ENCODE measurements around the gene SORBS2.

The SORBS2 gene

DNA sequence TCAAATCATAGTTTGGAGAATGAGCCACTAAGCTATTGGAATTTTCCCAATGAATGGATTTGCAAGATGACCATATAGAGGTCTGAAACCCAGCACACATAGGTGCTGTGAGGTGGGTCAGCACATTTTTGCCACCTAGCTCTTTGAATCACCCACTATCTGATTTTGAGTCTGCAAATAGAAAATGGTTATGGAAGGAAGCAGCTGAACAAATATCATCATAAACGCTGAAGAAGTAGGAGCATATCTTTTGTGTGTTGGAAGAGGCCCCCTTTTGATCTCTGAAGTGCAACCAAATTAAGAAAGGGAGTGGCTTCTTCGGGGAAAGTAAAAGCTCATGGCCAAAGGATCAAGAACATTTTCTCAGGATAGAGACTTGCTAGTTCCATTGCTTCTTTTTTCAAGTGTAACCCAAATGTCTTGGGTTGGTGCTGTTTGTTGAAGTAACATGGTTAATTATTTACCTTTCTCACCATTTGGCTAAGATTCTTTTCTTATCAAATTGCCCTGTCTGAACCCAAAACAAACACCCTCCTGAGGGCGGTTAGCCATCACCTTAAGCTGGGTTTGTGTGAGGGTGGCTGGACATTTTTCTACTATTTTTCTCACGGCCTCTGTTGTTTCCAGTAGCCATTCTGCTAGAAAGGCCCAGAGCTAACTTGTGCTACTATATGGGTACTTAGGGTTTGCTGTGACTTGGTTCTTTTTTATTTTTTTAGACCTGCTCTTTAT, 18.4 kb upstream of the SORBS2 start:
- no peak for DNase-seq (ENCODE audit: low read depth)
- H3K4me3 ChIP-seq (ENCODE audit: low read length): no peak overlapping the region
- TF ChIP-seq, protein P1, sequence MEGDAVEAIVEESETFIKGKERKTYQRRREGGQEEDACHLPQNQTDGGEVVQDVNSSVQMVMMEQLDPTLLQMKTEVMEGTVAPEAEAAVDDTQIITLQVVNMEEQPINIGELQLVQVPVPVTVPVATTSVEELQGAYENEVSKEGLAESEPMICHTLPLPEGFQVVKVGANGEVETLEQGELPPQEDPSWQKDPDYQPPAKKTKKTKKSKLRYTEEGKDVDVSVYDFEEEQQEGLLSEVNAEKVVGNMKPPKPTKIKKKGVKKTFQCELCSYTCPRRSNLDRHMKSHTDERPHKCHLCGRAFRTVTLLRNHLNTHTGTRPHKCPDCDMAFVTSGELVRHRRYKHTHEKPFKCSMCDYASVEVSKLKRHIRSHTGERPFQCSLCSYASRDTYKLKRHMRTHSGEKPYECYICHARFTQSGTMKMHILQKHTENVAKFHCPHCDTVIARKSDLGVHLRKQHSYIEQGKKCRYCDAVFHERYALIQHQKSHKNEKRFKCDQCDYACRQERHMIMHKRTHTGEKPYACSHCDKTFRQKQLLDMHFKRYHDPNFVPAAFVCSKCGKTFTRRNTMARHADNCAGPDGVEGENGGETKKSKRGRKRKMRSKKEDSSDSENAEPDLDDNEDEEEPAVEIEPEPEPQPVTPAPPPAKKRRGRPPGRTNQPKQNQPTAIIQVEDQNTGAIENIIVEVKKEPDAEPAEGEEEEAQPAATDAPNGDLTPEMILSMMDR (IDR thresholded peaks at IDR 0.05; ENCODE audit: insufficient read depth, low read depth, low read length, missing control alignments): no peak

DNA sequence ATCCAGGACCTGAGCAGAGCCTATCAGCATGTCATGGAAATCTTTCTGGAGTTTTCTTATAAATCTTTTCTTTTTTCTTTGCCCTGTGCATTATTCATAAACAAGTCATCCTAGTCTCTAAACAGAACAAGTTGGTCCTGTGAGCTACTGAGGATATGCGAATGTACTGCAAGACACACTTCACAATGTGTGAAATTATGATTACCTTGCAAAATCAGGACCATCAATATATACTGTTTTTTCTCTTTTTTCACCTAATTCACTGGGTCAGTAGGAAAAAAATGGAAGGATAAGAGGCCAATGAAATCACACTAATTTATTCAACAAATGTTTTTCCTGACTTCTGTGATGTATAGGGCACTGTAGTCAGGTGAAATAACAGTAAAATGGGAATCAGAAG, 14.4 kb upstream of the SORBS2 start:
- DNase-seq (ENCODE audit: low read depth): no peak

DNA sequence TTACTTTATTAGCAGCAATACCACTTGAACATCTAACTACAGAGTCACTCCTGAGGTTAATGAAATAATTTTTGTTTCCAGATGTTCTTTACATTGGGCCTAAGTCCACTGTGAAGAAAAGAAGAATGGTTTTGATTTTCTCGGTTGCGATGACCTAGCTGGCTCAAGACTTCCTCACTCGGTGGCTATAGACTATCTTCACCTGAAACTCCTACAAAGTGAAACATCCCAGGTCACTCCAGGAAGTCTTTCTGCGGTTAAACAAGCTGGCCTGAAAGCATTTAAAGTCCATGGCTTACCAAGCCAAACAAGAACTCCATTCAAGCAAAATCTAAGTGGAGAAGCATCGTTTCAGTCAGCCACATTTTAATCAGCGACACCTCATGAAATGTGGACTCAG, 13.7 kb upstream of the SORBS2 start:
- H3K4me3 ChIP-seq (ENCODE audit: low read length): no peak overlapping the region
- no peak for DNase-seq (ENCODE audit: low read depth)

More for the DNA sequence above, 14.4 kb upstream of the SORBS2 start:
- no peak overlapping the region for H3K4me3 ChIP-seq (ENCODE audit: low read length)
- TF ChIP-seq, protein P1 (IDR thresholded peaks at IDR 0.05; ENCODE audit: insufficient read depth, low read depth, low read length, missing control alignments): no peak

DNA sequence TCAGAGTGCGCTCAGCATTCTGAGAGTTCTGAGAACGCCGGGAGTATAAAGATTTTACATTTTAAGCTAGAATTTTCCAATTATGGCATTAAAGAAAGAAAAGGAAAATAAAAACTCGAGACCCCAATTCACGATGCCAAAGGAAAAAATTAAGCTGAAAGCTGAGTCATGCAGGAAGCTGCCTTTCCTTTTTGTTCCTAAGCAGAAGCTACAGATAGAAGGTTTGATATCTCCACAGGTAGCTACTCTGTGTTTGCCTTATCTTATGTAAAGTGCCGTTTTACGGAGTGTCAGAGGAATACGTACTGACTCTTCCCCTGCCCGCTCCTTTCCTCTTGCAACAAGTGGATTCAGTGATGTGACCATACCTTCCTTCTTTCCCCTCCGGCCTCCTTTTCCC, 10.8 kb upstream of the SORBS2 start:
- TF ChIP-seq, protein P1 (IDR thresholded peaks at IDR 0.05; ENCODE audit: insufficient read depth, low read depth, low read length, missing control alignments): no peak
- no peak overlapping the region for H3K4me3 ChIP-seq (ENCODE audit: low read length)
- no peak for DNase-seq (ENCODE audit: low read depth)

More for the DNA sequence above, 13.7 kb upstream of the SORBS2 start:
- TF ChIP-seq, protein P1 (IDR thresholded peaks at IDR 0.05; ENCODE audit: insufficient read depth, low read depth, low read length, missing control alignments): no peak

DNA sequence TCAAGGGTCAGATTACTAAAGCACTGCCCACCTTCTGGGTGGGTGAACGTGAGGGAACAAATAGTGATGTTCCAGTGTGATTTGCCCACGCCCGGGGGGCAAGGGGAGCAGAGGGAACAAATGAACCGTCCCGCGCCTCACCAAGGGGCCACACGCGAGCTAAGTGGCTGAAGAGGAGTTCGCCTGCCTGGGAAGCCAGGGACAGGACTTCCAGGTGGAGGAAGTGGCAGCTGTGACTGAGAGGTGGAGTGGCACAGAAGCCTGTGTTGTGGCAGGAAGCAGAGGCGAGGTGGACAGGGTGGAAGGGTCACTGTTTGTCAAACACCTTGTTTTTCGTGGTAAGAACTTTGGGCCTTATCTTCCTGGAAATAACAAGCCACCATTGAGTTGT, 9.0 kb upstream of the SORBS2 start:
- no peak overlapping the region for H3K4me3 ChIP-seq (ENCODE audit: low read length)
- DNase-seq (ENCODE audit: low read depth): no peak
- TF ChIP-seq, protein P1 (IDR thresholded peaks at IDR 0.05; ENCODE audit: insufficient read depth, low read depth, low read length, missing control alignments): no peak

DNA sequence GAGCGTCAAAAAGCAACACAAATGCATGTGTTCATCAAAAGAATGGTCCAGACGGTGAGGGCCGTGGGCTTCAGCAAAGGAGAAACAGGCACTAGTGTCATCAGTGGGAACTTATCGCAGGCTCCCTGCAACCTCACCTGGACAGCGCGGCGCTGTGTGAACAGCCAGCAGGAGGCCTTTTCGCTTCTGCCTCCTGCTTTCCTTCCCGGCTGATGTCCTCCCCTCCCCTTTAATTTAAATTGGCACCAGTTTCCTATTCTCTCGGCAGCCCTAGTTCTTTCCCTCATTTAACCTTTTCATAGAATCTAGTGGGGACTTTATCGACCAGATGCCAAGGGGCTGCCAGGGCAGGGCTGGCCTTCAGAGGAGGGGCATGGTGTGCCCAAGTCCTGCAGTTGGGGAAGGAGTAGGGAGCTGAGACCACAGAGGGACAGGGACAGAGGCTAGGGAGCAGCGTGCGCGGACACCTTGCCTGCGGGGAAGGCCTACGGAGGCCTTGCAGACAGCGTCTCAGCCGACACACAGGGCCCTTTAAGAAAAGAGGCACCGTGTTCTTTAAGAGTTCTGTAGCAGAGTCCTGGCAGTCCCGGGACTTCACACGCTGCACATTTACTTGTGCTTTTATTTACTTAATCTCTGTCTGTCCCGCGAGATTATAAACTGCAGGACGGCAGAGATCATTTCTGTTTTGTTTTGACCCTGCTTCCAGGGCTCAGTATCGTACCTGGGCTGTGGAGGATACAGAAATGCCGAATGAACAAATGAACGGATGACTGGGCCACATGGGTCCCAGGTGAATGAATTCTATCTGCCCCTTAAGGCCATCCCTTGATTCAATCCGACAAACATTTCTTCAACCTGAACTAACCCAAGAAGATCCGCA, 8.4 kb upstream of the SORBS2 start:
- no peak overlapping the region for H3K4me3 ChIP-seq (ENCODE audit: low read length)
- TF ChIP-seq, protein P1 (IDR thresholded peaks at IDR 0.05; ENCODE audit: insufficient read depth, low read depth, low read length, missing control alignments): no peak
- DNase-seq (ENCODE audit: low read depth): no peak

All from epithelial cell of esophagus (primary cell).